Measurements from ENCODE around the gene FPR2. TPM values are rescaled to one million over a fixed set of nuclear protein-coding genes. Genes with fewer than 3 reads are reported as not detected.
A peak's percentile ranks its signal among the peaks of the same experiment; 100 is the strongest.
"Not testable (repeated sequence)": the region's sequence is repeated elsewhere in the genome, so short reads cannot be mapped to it uniquely, and the experiment has no call there.

The FPR2 gene
- total RNA-seq, 1 experiment from 2014 or later: not detected

DNA sequence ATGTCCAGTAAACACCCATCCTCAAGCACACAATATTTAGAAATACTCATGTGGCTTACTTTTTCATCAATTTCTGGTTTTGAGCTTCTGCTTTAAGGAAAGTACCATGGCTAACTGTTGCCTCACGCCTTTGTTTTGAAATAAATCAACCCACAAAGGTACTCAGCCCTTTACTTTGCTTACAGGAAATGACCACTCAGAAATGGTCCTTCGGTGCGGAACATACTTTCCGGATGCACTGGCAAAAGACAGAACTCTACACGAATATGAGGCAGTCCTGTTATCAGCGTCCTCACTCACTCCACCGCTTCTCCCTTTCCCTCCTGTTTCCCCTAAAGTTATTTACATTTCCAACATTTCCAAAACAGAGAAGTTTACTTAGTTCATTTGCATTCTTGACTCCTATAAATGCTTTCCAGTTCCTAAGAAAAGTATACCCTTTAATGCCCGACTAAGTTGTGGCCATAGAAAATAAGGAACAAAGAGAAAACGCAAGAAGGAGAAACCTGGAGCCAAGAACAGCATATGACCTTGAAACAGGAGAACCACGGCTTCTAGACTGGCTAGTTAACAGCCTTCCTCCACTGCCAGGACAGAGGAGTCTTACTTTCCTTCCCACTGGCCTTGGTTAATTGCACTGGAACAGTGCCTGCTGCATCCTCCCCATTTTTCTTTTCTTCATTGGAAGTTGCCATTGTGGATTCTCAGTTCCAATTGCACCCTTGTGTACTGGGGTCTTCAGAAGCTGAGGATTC, 10.6 kb downstream of the FPR2 start:
- no peak for DNase-seq (ENCODE audit: low read depth, low spot score)
- in situ Hi-C loops (cut with HindIII; ENCODE audit: low pct_unique_long_range_greater_than_20kb, low sequenced_read_pairs): no loop called here

DNA sequence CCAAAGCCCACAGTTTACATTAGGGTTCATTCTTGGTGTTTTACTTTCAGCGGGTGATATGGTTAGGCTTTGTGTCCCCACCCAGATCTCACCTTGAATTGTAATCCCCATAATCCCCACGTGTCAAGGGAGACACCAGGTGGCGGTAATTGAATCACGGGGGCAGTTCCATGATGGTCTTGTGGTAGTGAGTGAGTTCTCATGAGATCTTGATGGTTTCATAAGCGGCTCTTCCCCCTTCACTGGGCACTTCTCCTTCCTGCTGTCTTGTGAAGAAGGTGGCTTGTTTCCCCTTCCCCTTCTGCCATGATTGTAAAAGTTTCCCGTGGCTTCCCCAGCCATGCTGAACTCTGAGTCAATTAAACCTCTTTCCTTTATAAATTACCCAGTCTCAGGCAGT, 12.0 kb downstream of the FPR2 start:
- in situ Hi-C loops (cut with HindIII; ENCODE audit: low pct_unique_long_range_greater_than_20kb, low sequenced_read_pairs): no loop called here
- no peak for DNase-seq (ENCODE audit: low read depth, low spot score)

GRCh38 chr19:51776561-51776960, 15.6 kb downstream of the FPR2 start:
- in situ Hi-C loops (cut with HindIII; ENCODE audit: low pct_unique_long_range_greater_than_20kb, low sequenced_read_pairs); DNase-seq (ENCODE audit: low read depth, low spot score): not testable (repeated sequence)

- DNase-seq (ENCODE audit: low read depth, low spot score): peak; percentile 75
- in situ Hi-C loops (cut with HindIII; ENCODE audit: low pct_unique_long_range_greater_than_20kb, low sequenced_read_pairs): no loop called here
Measured at GRCh38 chr19:51777570-51778462, 16.8 kb downstream of the FPR2 start.

DNA sequence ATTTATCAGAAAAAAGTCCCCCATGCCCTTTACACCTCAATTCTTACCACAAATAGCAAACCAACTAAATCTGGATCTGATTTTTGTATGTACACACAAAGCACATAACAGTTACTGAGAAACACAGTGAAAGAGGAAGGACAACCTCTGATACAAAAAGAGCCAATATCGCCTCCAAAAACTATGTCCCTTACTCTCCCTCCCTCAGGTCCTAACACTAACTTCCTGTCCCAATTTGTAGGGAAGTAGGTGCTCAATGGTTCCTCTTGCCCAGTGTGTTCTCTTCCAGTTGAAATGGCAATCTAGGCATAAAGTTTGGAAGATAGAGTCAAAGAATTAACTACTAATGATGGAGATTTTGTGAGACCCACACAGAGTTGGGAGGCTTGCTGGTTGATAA, 18.2 kb downstream of the FPR2 start:
- in situ Hi-C loops (cut with HindIII; ENCODE audit: low pct_unique_long_range_greater_than_20kb, low sequenced_read_pairs): no loop called here

DNA sequence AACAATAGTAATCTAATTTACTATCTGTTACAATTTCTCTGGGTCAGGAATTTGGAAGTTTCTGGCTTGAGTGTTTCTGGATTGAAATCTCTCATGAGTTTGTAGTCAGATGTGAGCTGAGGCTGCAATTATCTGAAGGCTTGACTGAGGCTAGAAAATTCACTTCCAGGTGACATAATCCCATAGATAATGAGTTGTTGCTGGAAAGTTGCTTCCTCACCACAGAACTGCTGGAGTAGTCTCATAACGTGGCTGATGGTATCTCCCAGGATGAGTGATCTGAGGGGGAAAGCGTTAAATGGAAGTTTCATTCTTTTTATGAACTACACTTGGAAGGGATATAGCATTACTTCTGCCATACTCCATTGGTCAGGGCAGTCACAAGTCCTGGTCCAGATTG, 18.7 kb downstream of the FPR2 start:
- no peak for DNase-seq (ENCODE audit: low read depth, low spot score)
- in situ Hi-C loops (cut with HindIII; ENCODE audit: low pct_unique_long_range_greater_than_20kb, low sequenced_read_pairs): no loop called here

More for the DNA sequence above, 18.2 kb downstream of the FPR2 start:
- no peak for DNase-seq (ENCODE audit: low read depth, low spot score)

GRCh38 chr19:51780270-51780669, 19.3 kb downstream of the FPR2 start:
- no peak for DNase-seq (ENCODE audit: low read depth, low spot score)
- in situ Hi-C loops (cut with HindIII; ENCODE audit: low pct_unique_long_range_greater_than_20kb, low sequenced_read_pairs): no loop called here

GRCh38 chr19:51781999-51782398, 21.0 kb downstream of the FPR2 start:
- in situ Hi-C loops (cut with HindIII; ENCODE audit: low pct_unique_long_range_greater_than_20kb, low sequenced_read_pairs): no loop called here
- DNase-seq (ENCODE audit: low read depth, low spot score): no peak

- in situ Hi-C loops (cut with HindIII; ENCODE audit: low pct_unique_long_range_greater_than_20kb, low sequenced_read_pairs): no loop called here
- DNase-seq (ENCODE audit: low read depth, low spot score): peak; percentile 38
Measured at GRCh38 chr19:51783372-51783771, 22.4 kb downstream of the FPR2 start.

GRCh38 chr19:51784109-51784785, 23.3 kb downstream of the FPR2 start:
- no peak for DNase-seq (ENCODE audit: low read depth, low spot score)
- in situ Hi-C loops (cut with HindIII; ENCODE audit: low pct_unique_long_range_greater_than_20kb, low sequenced_read_pairs): no loop called here

- peak; percentile 15 for DNase-seq (ENCODE audit: low read depth, low spot score)
- in situ Hi-C loops (cut with HindIII; ENCODE audit: low pct_unique_long_range_greater_than_20kb, low sequenced_read_pairs): no loop called here
Measured at GRCh38 chr19:51784922-51785690, 24.1 kb downstream of the FPR2 start.

DNA sequence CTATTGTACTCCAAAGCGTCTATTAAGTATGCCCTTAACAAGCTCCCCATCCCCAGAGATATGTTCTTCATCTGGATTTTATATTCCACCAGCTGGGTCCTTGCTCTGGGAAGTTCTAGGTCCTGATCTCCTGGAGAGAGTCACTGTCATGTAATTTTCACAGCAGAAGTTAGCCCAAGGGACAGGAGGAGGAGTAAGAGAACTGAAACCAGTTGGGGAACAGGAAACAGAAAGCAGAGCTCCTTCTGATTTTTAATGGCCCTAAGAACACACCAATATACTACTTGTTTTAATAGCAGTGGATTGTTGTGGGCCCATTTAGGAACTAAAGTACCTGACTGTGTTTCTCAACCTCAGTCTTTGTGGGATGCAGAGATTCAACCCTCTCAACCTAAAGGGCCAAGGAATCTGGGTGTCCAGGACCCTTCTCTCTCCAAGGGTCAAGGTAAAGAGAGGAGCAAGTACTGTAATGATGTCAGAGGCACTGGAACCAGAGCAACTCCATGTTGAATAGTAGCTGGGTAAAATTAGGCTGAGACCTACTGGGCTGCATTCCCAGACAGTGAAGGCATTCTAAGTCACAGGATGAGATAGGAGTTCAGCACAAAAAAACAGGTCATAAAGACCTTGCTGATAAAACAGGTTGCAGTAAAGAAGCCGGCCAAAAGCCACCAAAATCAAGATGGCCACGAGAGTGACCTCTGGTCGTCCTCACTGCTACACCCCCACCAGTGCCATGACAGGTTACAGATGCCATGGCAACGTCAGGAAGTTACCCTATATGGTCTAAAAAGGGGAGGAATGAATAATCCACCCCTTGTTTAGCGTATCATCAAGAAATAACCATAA, 25.9 kb downstream of the FPR2 start:
- in situ Hi-C loops (cut with HindIII; ENCODE audit: low pct_unique_long_range_greater_than_20kb, low sequenced_read_pairs): no loop called here
- no peak for DNase-seq (ENCODE audit: low read depth, low spot score)

GRCh38 chr19:51788029-51788428, 27.0 kb downstream of the FPR2 start:
- DNase-seq (ENCODE audit: low read depth, low spot score): no peak

DNA sequence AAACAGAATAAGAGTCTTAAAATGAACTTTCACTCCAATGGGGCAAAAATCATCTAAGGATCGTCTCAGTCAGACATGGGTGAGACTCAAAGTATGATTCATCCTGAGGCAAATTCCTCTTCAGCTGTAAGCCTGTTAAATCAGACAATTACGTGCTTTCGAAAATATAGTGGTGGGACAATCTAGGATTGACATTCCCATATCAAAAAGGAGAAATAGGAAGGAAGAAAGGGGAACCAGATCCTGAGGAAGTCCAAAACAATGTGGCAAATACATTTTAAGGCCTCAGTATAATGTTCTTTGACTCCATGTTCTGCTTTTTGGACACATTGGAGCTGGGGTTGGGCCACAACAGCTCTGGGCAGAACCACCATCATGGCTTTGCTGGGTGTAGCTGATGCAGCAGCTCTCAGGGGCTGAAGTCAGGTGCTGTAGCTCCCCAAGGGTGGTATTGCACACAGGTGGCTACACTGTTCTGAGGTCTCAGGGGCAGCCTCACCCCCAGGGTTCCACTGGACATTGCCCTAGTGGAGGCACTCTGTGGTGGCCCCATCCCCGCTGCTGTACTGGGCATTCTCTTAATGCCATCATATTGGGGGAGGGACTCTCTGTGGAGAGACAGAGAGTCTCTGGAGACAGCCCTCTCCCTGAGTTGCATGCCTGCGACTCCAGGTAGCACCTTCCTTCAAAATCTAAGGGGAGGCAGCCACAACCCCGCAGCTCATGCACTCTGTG, 28.2 kb downstream of the FPR2 start:
- in situ Hi-C loops (cut with HindIII; ENCODE audit: low pct_unique_long_range_greater_than_20kb, low sequenced_read_pairs): no loop called here
- no peak for DNase-seq (ENCODE audit: low read depth, low spot score)

More at GRCh38 chr19:51788029-51788428, 27.0 kb downstream of the FPR2 start:
- in situ Hi-C loops (cut with HindIII; ENCODE audit: low pct_unique_long_range_greater_than_20kb, low sequenced_read_pairs): no loop called here

- in situ Hi-C loops (cut with HindIII; ENCODE audit: low pct_unique_long_range_greater_than_20kb, low sequenced_read_pairs): no loop called here
- DNase-seq (ENCODE audit: low read depth, low spot score): no peak
Measured at GRCh38 chr19:51792932-51793331, 32.0 kb downstream of the FPR2 start.

DNA sequence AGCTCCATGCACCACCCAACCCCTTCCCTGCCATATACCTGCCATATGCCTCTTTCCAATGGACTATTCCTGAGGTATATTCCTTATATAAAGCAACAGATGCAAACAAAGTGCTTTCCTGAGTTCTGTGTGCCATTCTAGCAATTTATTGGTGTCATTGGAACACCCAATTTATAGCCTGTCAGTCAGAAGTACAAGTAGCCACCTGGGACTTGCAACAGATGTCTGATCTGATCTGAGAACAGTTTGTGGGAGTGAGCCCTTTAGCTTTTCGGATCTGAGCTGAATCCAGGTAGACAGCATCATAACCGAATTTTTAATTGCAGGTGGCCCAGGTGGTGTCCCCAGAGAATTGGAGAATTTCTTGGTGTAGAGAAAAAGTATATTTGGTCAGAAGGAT, 33.0 kb downstream of the FPR2 start:
- no peak for DNase-seq (ENCODE audit: low read depth, low spot score)
- in situ Hi-C loops (cut with HindIII; ENCODE audit: low pct_unique_long_range_greater_than_20kb, low sequenced_read_pairs): no loop called here

All from SK-MEL-5 (cell line).